HCEC 1CT (cell line): ENCODE measurements around the gene PARP4.
"Not testable (repeated sequence)": the region's sequence is repeated elsewhere in the genome, so short reads cannot be mapped to it uniquely, and the experiment has no call there.

Source experiments
- DNase-seq: peaks from one replicate; pipeline ENCODE4 v3.0.0-alpha.2; 2017

The PARP4 gene

GRCh38 chr13:24512197-24512907, at the start of gene PARP4:
PARP4 (minus strand) TSS chr13:24512778; CDS start chr13:24503776, 9,002 bp downstream.
- peak; percentile 90 for DNase-seq

GRCh38 chr13:24560579-24561187, 48.1 kb upstream of the PARP4 start:
- not testable (repeated sequence) for DNase-seq

- not testable (repeated sequence) for DNase-seq
These were observed 47.0 kb upstream of the PARP4 start for GRCh38 chr13:24559431-24560218.

GRCh38 chr13:24557081-24557480, 44.5 kb upstream of the PARP4 start:
- no peak for DNase-seq

GRCh38 chr13:24553892-24554291, 41.3 kb upstream of the PARP4 start:
- not testable (repeated sequence) for DNase-seq

GRCh38 chr13:24541476-24542352, 29.1 kb upstream of the PARP4 start:
- DNase-seq = not testable (repeated sequence)

- DNase-seq = no peak
These were observed 28.5 kb upstream of the PARP4 start for GRCh38 chr13:24541127-24541475.

- no peak for DNase-seq
These were observed 27.9 kb upstream of the PARP4 start for GRCh38 chr13:24540236-24541126.

- no peak for DNase-seq
These were observed 27.1 kb upstream of the PARP4 start for GRCh38 chr13:24539500-24540165.

- no peak for DNase-seq
These were observed 16.9 kb upstream of the PARP4 start for GRCh38 chr13:24529478-24529877.

GRCh38 chr13:24528816-24529398, 16.3 kb upstream of the PARP4 start:
- no peak for DNase-seq

- no peak for DNase-seq
These were observed 14.7 kb upstream of the PARP4 start for GRCh38 chr13:24527266-24527775.

- DNase-seq = no peak
These were observed 8.2 kb upstream of the PARP4 start for GRCh38 chr13:24520733-24521132.

GRCh38 chr13:24516919-24517318, 4.3 kb upstream of the PARP4 start:
- DNase-seq = no peak

- DNase-seq = no peak
These were observed 283 bp upstream of the PARP4 start for GRCh38 chr13:24512908-24513213.

- DNase-seq = no peak
These were observed 772 bp downstream of the PARP4 start for GRCh38 chr13:24511816-24512196.

- peak; percentile 89 for DNase-seq
These were observed 1.4 kb downstream of the PARP4 start for GRCh38 chr13:24511019-24511815.

- no peak for DNase-seq
These were observed 5.8 kb downstream of the PARP4 start for GRCh38 chr13:24506698-24507335.

- DNase-seq = not testable (repeated sequence)
These were observed 6.3 kb downstream of the PARP4 start for GRCh38 chr13:24506283-24506682.
